Glutamatergic neuron (in vitro differentiated cells): ENCODE results near the gene CCKAR. TPM values are rescaled to one million over a fixed set of nuclear protein-coding genes. Genes with fewer than 3 reads are reported as not detected.

Source experiments
- DNase-seq: peaks from one replicate; pipeline ENCODE4 v3.0.0; 2022
- H3K27ac Mint-ChIP-seq: one replicate; pipeline ENCODE4 v1.8.0; 2020; ENCODE audit warnings: mild to moderate bottlenecking, mixed read lengths, inconsistent platforms; ENCODE audit not compliant: unreplicated experiment
- H3K27me3 Mint-ChIP-seq: one replicate; pipeline ENCODE4 v1.8.0; 2020; ENCODE audit warnings: mild to moderate bottlenecking, moderate library complexity, mixed read lengths, inconsistent platforms; ENCODE audit not compliant: unreplicated experiment
- H3K36me3 Mint-ChIP-seq: one replicate; pipeline ENCODE4 v1.8.0; 2020; ENCODE audit warnings: mild to moderate bottlenecking, mixed read lengths, inconsistent platforms; ENCODE audit not compliant: unreplicated experiment
- H3K4me1 Mint-ChIP-seq: one replicate; pipeline ENCODE4 v1.8.0; 2020; ENCODE audit warnings: mild to moderate bottlenecking, low read depth, mixed read lengths, inconsistent platforms; ENCODE audit not compliant: unreplicated experiment
- H3K4me3 Mint-ChIP-seq: one replicate; pipeline ENCODE4 v1.8.0; 2020; ENCODE audit warnings: mild to moderate bottlenecking, mixed read lengths, inconsistent platforms; ENCODE audit not compliant: unreplicated experiment
- H3K9me3 Mint-ChIP-seq: one replicate; pipeline ENCODE4 v1.8.0; 2020; ENCODE audit warnings: mild to moderate bottlenecking, moderate library complexity, mixed read lengths, inconsistent platforms; ENCODE audit not compliant: unreplicated experiment
- long read RNA-seq: library from polyadenylated mRNA; unstranded; transcript quantifications from one replicate; pipeline ENCODE4 v2.0.0, GENCODE V29; 2020; ENCODE audit not compliant: unreplicated experiment
- total RNA-seq: library from RNA; stranded (reverse); fragmentation: NEBNext Ultra II Directional; extraction: Animal tissue kit (Norgen Biotek cat#: 25700); gene quantifications from one replicate; pipeline ENCODE4 v1.2.1, GENCODE V29; 2021; ENCODE audit not compliant: unreplicated experiment
- TF ChIP-seq, protein P1 (sequence below): fragments of 200-600 bp; sonication (generic); IDR thresholded peaks from one replicate; pipeline ENCODE4 v1.5.0; 2021; ENCODE audit not compliant: partially characterized antibody, unreplicated experiment

The CCKAR gene, protein sequence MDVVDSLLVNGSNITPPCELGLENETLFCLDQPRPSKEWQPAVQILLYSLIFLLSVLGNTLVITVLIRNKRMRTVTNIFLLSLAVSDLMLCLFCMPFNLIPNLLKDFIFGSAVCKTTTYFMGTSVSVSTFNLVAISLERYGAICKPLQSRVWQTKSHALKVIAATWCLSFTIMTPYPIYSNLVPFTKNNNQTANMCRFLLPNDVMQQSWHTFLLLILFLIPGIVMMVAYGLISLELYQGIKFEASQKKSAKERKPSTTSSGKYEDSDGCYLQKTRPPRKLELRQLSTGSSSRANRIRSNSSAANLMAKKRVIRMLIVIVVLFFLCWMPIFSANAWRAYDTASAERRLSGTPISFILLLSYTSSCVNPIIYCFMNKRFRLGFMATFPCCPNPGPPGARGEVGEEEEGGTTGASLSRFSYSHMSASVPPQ
- not detected for total RNA-seq
- long read RNA-seq: 0 reads

DNA sequence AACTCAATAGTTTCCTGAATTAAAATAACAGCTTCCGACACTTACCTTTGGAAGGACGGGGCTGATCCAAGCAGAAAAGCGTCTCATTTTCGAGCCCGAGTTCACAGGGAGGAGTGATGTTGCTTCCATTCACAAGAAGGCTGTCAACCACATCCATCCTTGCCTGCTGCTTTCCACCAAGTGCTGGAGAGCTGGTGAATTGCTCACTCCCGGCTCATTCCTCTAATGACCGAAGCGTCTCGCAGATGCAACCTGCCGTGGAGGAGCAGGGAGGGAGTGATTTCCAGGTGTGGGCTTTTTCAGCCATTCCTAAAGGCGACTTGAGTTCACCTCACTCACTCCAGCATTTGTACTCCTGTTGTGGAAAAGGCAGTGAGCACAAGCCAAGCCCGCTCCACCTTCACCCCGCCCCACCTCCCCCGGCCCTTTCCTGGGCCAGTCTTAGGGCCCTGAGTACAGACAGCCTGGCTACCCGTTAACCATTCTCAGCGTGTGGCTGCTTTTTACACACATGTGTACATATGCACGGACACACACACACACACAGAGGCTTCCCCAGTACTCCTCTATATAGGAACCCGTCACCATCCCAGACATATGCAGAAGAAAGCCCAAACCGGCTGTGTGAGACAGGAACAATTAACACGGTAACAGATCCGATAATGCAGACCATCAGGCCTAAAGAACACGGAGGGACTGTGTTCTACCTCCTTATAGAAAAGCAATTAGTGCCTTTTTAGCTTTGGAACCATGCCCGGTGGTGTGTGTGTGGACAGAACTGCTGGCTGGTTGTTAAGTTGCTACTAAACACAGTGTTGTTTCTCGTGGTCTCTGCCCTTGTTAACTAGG lies at the start of gene CCKAR:
Gene CCKAR, minus strand, starts transcription at position 374 of the 849 bp plus-strand sequence. Its CDS starts 217 bp downstream, at position 157.
- H3K4me3 Mint-ChIP-seq: no peak within 1 kb of the TSS
- H3K27me3 Mint-ChIP-seq: peaks cover 2% of the 10 kb centered on the region
- no peak for DNase-seq
- H3K4me1 Mint-ChIP-seq: no peaks in the 10 kb centered on the region
- no peaks in the 10 kb centered on the region for H3K36me3 Mint-ChIP-seq
- TF ChIP-seq, protein P1, sequence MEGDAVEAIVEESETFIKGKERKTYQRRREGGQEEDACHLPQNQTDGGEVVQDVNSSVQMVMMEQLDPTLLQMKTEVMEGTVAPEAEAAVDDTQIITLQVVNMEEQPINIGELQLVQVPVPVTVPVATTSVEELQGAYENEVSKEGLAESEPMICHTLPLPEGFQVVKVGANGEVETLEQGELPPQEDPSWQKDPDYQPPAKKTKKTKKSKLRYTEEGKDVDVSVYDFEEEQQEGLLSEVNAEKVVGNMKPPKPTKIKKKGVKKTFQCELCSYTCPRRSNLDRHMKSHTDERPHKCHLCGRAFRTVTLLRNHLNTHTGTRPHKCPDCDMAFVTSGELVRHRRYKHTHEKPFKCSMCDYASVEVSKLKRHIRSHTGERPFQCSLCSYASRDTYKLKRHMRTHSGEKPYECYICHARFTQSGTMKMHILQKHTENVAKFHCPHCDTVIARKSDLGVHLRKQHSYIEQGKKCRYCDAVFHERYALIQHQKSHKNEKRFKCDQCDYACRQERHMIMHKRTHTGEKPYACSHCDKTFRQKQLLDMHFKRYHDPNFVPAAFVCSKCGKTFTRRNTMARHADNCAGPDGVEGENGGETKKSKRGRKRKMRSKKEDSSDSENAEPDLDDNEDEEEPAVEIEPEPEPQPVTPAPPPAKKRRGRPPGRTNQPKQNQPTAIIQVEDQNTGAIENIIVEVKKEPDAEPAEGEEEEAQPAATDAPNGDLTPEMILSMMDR: no peak
- H3K9me3 Mint-ChIP-seq: peaks cover 2% of the 10 kb centered on the region
- H3K27ac Mint-ChIP-seq: no peak within 1 kb of the TSS

DNA sequence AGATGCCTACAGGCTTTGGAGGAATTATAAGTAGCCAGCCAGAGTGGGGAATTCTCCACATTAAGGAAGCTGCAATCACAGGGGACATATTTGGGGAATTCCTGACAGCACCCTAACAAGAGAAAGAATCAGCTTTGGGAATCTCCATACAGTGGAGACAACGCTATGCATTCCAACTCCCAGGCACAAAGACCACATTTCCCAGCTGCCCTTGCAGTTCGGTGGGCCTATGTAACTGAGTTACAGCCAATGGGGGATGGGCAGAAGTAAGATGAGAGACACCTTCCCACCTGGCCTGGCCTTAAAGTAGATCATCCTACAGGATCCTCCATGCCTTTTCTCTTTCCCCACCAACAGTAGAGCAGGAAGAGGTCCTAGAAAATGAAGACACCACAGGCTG lies 43.4 kb upstream of the CCKAR start:
- no peak overlapping the region for H3K27ac Mint-ChIP-seq
- DNase-seq: no peak
- H3K4me3 Mint-ChIP-seq: no peak overlapping the region
- no peaks in the 10 kb centered on the region for H3K36me3 Mint-ChIP-seq
- H3K27me3 Mint-ChIP-seq: no peaks in the 10 kb centered on the region
- H3K9me3 Mint-ChIP-seq: no peaks in the 10 kb centered on the region
- H3K4me1 Mint-ChIP-seq: no peaks in the 10 kb centered on the region
- TF ChIP-seq, protein P1: no peak

DNA sequence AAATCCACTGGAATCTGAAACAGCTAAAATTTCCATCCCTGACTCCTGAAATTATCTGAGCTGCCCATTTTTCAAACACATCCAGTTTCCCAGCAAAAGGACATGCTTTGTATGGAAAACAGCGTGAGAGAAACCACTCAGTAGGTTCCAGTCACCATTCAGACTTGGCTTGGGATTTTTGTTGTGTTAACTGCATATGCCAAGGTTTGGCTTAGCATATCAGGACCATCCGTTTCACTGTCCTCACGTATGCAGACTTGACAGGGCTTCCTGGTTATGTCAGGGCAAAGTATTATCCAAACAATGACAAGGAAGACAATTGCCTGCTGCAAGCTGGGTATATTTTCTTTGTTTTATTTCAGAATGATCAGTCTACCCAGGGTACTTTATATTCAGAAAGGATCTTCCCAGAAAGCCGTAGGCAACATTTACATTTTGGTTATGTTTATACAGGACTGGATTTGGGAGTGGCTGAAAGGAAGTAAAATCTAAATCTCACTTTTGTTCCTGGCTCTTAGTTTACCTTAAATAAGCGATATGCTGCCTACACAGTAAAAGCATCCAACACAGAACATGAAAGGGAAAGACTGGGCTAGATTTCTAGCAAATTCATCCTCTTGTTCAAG lies 41.3 kb upstream of the CCKAR start:
- H3K27me3 Mint-ChIP-seq: no peaks in the 10 kb centered on the region
- no peaks in the 10 kb centered on the region for H3K4me1 Mint-ChIP-seq
- H3K27ac Mint-ChIP-seq: no peak overlapping the region
- no peaks in the 10 kb centered on the region for H3K36me3 Mint-ChIP-seq
- TF ChIP-seq, protein P1: no peak
- H3K4me3 Mint-ChIP-seq: no peak overlapping the region
- no peaks in the 10 kb centered on the region for H3K9me3 Mint-ChIP-seq
- no peak for DNase-seq

DNA sequence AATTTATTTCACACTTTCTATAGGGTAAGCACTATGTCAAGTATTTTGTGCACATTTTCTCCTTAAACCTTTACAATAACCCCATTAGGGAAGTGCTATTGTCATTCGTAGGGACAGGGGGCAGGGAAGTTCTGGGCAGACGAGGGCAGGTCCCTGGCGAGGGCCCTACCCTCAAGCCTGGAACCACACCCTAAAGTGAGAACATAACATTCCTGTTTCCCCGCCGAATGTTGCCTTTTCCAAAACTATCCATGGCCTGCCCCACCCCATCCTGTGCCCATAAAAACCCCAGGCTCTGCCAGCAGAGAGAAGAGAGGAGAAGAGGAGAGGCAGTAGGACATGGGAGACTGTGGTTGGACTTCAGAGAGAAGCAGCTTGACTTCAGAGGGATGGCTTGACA lies 39.8 kb upstream of the CCKAR start:
- no peaks in the 10 kb centered on the region for H3K4me1 Mint-ChIP-seq
- no peaks in the 10 kb centered on the region for H3K9me3 Mint-ChIP-seq
- H3K4me3 Mint-ChIP-seq: no peak overlapping the region
- no peak for DNase-seq
- no peaks in the 10 kb centered on the region for H3K27me3 Mint-ChIP-seq
- TF ChIP-seq, protein P1: no peak
- H3K27ac Mint-ChIP-seq: no peak overlapping the region
- H3K36me3 Mint-ChIP-seq: no peaks in the 10 kb centered on the region
